ENCODE measurements around the gene PPP1R13B. TPM values are rescaled to one million over a fixed set of nuclear protein-coding genes. Genes with fewer than 3 reads are reported as not detected.

PPP1R13B gene
- total RNA-seq, 1 experiment from 2014 or later, result 26.5 TPM

- H3K27ac ChIP-seq, result no peak overlapping the region
- BruUV-seq (replicated peaks), result no TSS peak
- H3K4me2 ChIP-seq, result no peak overlapping the region
- no peaks in the 10 kb centered on the region for H3K27me3 ChIP-seq (ENCODE audit: insufficient read depth, low read depth)
- POLR2A ChIA-PET (ENCODE audit: unreplicated experiment), result no interaction called here
- CTCF ChIA-PET, result no interaction called here
- H3K79me2 ChIP-seq (ENCODE audit: low read depth), result peaks cover 1% of the 10 kb centered on the region; the same call in 1 of the 2 replicates
- H3K4me3 ChIP-seq, result no peak overlapping the region
- no peaks in the 10 kb centered on the region for H3K9me2 ChIP-seq (ENCODE audit: insufficient read depth)
- peaks cover 70% of the 10 kb centered on the region for H3F3A ChIP-seq (ENCODE audit: insufficient read depth, low read depth)
- DNase-seq, result no peak
- H3K9me3 ChIP-seq (ENCODE audit: insufficient read depth, low read depth), result no peaks in the 10 kb centered on the region
- intact Hi-C loops (cut with micrococcal nuclease; ENCODE audit: unreplicated experiment), result loop anchor here (5.0 kb wide), 1 partner anchor 145 kb away; the partner anchor contains the start of genes BAG5 and COA8
- TF ChIP-seq CTCF (conservative IDR thresholded peaks at IDR 0.05), result no peak
- no peak for TF ChIP-seq EZH2 (IDR thresholded peaks at IDR 0.05; ENCODE audit: low read depth)
- H3K4me1 ChIP-seq (replicated peaks; ENCODE audit: insufficient read depth), result peaks cover 25% of the 10 kb centered on the region
- H2AFZ ChIP-seq, result no peak overlapping the region
- H3K36me3 ChIP-seq (ENCODE audit: low read depth), result peaks cover 21% of the 10 kb centered on the region; the same call in 1 of the 2 replicates
- H4K20me1 ChIP-seq (ENCODE audit: insufficient read depth), result peaks cover 5% of the 10 kb centered on the region; the same call in 1 of the 2 replicates
These were observed 139.8 kb downstream of the PPP1R13B start for GRCh38 chr14:103707329-103708263.

GRCh38 chr14:103706551-103707328 is 140.6 kb downstream of the PPP1R13B start:
- intact Hi-C loops (cut with micrococcal nuclease; ENCODE audit: unreplicated experiment), result loop anchor here (5.0 kb wide), 1 partner anchor 144 kb away; the partner anchor contains the start of genes BAG5 and COA8
- Histone ChIP-seq H3K27me3 (ENCODE audit: insufficient read depth, low read depth) (no peaks in the 10 kb centered on the region), H3K4me2 (no peak overlapping the region), H3K79me2 (ENCODE audit: low read depth) (no peaks in the 10 kb centered on the region), H3K27ac (no peak overlapping the region), H3K4me1 (replicated peaks; ENCODE audit: insufficient read depth) (peaks cover 25% of the 10 kb centered on the region), H3K9me2 (ENCODE audit: insufficient read depth) (no peaks in the 10 kb centered on the region), H4K20me1 (ENCODE audit: insufficient read depth) (0 out of 2 replicates have a peak, but pooled peaks cover 5% of the 10 kb centered on the region), H3K36me3 (ENCODE audit: low read depth) (peaks cover 21% of the 10 kb centered on the region; the same call in 1 of the 2 replicates), H3K4me3 (no peak overlapping the region), H3F3A (ENCODE audit: insufficient read depth, low read depth) (peaks cover 65% of the 10 kb centered on the region), H3K9me3 (ENCODE audit: insufficient read depth, low read depth) (no peaks in the 10 kb centered on the region), H2AFZ (no peak overlapping the region)
- DNase-seq, result no peak
- no TSS peak for BruUV-seq (replicated peaks)
- POLR2A ChIA-PET (ENCODE audit: unreplicated experiment), result no interaction called here
- CTCF ChIA-PET, result interaction anchor here (0.6 to 2.0 kb wide), 2 partner anchors 9 to 75 kb away, joined by 4 to 6 read pairs; partner anchors contain the start of gene ZFYVE21
- TF ChIP-seq CTCF (conservative IDR thresholded peaks at IDR 0.05) (no peak), EZH2 (IDR thresholded peaks at IDR 0.05; ENCODE audit: low read depth) (no peak)

All from PC-9 (cell line).